Mesendoderm (in vitro differentiated cells): ENCODE measurements around the gene PTPRU.

Experiments used
- DNase-seq: peaks from one replicate; pipeline ENCODE4 v3.0.0; 2013
- H2AK5ac ChIP-seq: 2 replicates; pipeline ENCODE4 v1.6.1; 2013; ENCODE audit warnings: low read length, inconsistent platforms
- H2BK120ac ChIP-seq: 2 replicates; pipeline ENCODE4 v1.6.1; 2013; ENCODE audit warnings: low read depth, mild to moderate bottlenecking, low read length, moderate library complexity, mixed read lengths
- H2BK15ac ChIP-seq: replicated peaks from 2 replicates; pipeline ENCODE4 v1.6.1; 2013; ENCODE audit warnings: low read depth, mild to moderate bottlenecking, moderate library complexity
- H2BK5ac ChIP-seq: 2 replicates; pipeline ENCODE4 v1.6.1; 2013; ENCODE audit warnings: low read length, inconsistent platforms
- H3K18ac ChIP-seq: 2 replicates; pipeline ENCODE4 v1.6.1; 2013; ENCODE audit warnings: mild to moderate bottlenecking, low read length, mixed read lengths
- H3K23ac ChIP-seq: one replicate; pipeline ENCODE4 v1.6.1; 2013; ENCODE audit warnings: low read length
- H3K27ac ChIP-seq: 2 replicates; pipeline ENCODE4 v1.5.1; 2013; ENCODE audit warnings: low read depth, mild to moderate bottlenecking, inconsistent platforms, low read length, moderate library complexity
- H3K27me3 ChIP-seq: 2 replicates; pipeline ENCODE4 v1.6.1; 2013; ENCODE audit warnings: low read length, control low read depth, mild to moderate bottlenecking, inconsistent platforms; ENCODE audit not compliant: insufficient read depth, poor library complexity
- H3K36me3 ChIP-seq: 2 replicates; pipeline ENCODE4 v1.6.1; 2013; ENCODE audit warnings: low read length, inconsistent platforms; ENCODE audit not compliant: control insufficient read depth, insufficient read depth
- H3K4ac ChIP-seq: one replicate; pipeline ENCODE4 v1.6.1; 2013; ENCODE audit warnings: low read depth, mild to moderate bottlenecking, low read length, moderate library complexity
- H3K4me1 ChIP-seq: 2 replicates; pipeline ENCODE4 v1.6.1; 2013; ENCODE audit warnings: low read depth, low read length, inconsistent platforms; ENCODE audit not compliant: control insufficient read depth
- H3K4me2 ChIP-seq: 2 replicates; pipeline ENCODE4 v1.6.1; 2013; ENCODE audit warnings: low read length
- H3K4me3 ChIP-seq: 2 replicates; pipeline ENCODE4 v1.5.1; 2013; ENCODE audit warnings: mild to moderate bottlenecking, low read length
- H3K56ac ChIP-seq: one replicate; pipeline ENCODE4 v1.6.1; 2013; ENCODE audit warnings: low read length
- H3K79me1 ChIP-seq: 2 replicates; pipeline ENCODE4 v1.6.1; 2013; ENCODE audit warnings: low read length, inconsistent platforms
- H3K79me2 ChIP-seq: 2 replicates; pipeline ENCODE4 v1.6.1; 2013; ENCODE audit warnings: mild to moderate bottlenecking, low read length; ENCODE audit not compliant: control insufficient read depth, insufficient read depth
- H3K9ac ChIP-seq: 2 replicates; pipeline ENCODE4 v1.6.1; 2013; ENCODE audit warnings: low read length, inconsistent platforms
- H4K5ac ChIP-seq: one replicate; pipeline ENCODE4 v1.6.1; 2013; ENCODE audit warnings: low read length
- H4K8ac ChIP-seq: one replicate; pipeline ENCODE4 v1.6.1; 2013; ENCODE audit warnings: low read depth, mild to moderate bottlenecking, control low read depth, low read length, moderate library complexity
- WGBS: extraction: QIAGEN DNeasy Blood & Tissue Kit; methylation state at CpG from one replicate; pipeline ENCODE4 v1.1.7; 2013; ENCODE audit warnings: low lambda C conversion rate, missing lambda C conversion rate; ENCODE audit not compliant: insufficient coverage; ENCODE audit errors: extremely low coverage; 5-methylcytosine and 5-hydroxymethylcytosine counted together

The PTPRU gene

GRCh38 chr1:29324771-29325351 lies 88.5 kb downstream of the PTPRU start:
- Histone ChIP-seq H3K79me1 (no peaks in the 10 kb centered on the region), H3K18ac (no peak overlapping the region), H2AK5ac (no peak overlapping the region), H4K5ac (no peak overlapping the region), H4K8ac (no peak overlapping the region), H2BK120ac (no peak overlapping the region), H3K79me2 (no peaks in the 10 kb centered on the region), H3K27me3 (no peaks in the 10 kb centered on the region), H3K4me2 (no peak overlapping the region), H3K27ac (no peak overlapping the region), H2BK15ac (no peak overlapping the region), H3K4me1 (peaks cover 4% of the 10 kb centered on the region), H3K36me3 (peaks cover 3% of the 10 kb centered on the region), H2BK5ac (no peak overlapping the region), H3K4ac (no peak overlapping the region), H3K23ac (no peak overlapping the region), H3K9ac (peak overlapping the region; percentile 18), H3K56ac (peak overlapping the region; percentile 80), H3K4me3 (no peak overlapping the region)
- no CpG with 5 or more reads among the region's 19 CpGs for WGBS
- peak; percentile 100 for DNase-seq

GRCh38 chr1:29325675-29326074 lies 89.4 kb downstream of the PTPRU start:
- H3K56ac ChIP-seq: peak overlapping the region; percentile 80
- H3K9ac ChIP-seq: no peak overlapping the region
- H3K4me1 ChIP-seq: peaks cover 4% of the 10 kb centered on the region
- no peak overlapping the region for H2BK5ac ChIP-seq
- no peak overlapping the region for H3K4ac ChIP-seq
- no CpG with 5 or more reads among the region's 4 CpGs for WGBS
- no peak overlapping the region for H3K4me3 ChIP-seq
- H2BK15ac ChIP-seq: no peak overlapping the region
- H4K5ac ChIP-seq: no peak overlapping the region
- no peaks in the 10 kb centered on the region for H3K79me1 ChIP-seq
- H4K8ac ChIP-seq: no peak overlapping the region
- H3K23ac ChIP-seq: no peak overlapping the region
- no peaks in the 10 kb centered on the region for H3K79me2 ChIP-seq
- H3K4me2 ChIP-seq: no peak overlapping the region
- H2BK120ac ChIP-seq: no peak overlapping the region
- H3K27ac ChIP-seq: no peak overlapping the region
- H3K36me3 ChIP-seq: peaks cover 3% of the 10 kb centered on the region
- no peak overlapping the region for H3K18ac ChIP-seq
- H3K27me3 ChIP-seq: no peaks in the 10 kb centered on the region
- no peak for DNase-seq
- no peak overlapping the region for H2AK5ac ChIP-seq

- Histone ChIP-seq H3K79me1 (no peaks in the 10 kb centered on the region), H3K36me3 (peaks cover 3% of the 10 kb centered on the region), H3K18ac (no peak overlapping the region), H2AK5ac (no peak overlapping the region), H3K27me3 (no peaks in the 10 kb centered on the region), H4K5ac (no peak overlapping the region), H3K23ac (no peak overlapping the region), H3K79me2 (no peaks in the 10 kb centered on the region), H3K4me1 (peaks cover 4% of the 10 kb centered on the region), H2BK15ac (no peak overlapping the region), H2BK5ac (no peak overlapping the region), H3K9ac (no peak overlapping the region), H3K27ac (no peak overlapping the region), H3K4me2 (no peak overlapping the region), H3K4me3 (no peak overlapping the region), H3K56ac (no peak overlapping the region), H4K8ac (no peak overlapping the region), H2BK120ac (no peak overlapping the region), H3K4ac (no peak overlapping the region)
- no CpG with 5 or more reads among the region's 2 CpGs for WGBS
- no peak for DNase-seq
Observed at GRCh38 chr1:29326123-29326522, 89.8 kb downstream of the PTPRU start.

- H3K4ac ChIP-seq: no peak overlapping the region
Observed at GRCh38 chr1:29327223-29327935, 91.1 kb downstream of the PTPRU start.

GRCh38 chr1:29329022-29329775 lies 92.9 kb downstream of the PTPRU start:
- Histone ChIP-seq H4K8ac (no peak overlapping the region), H3K18ac (no peak overlapping the region), H2BK15ac (no peak overlapping the region), H3K4ac (no peak overlapping the region), H3K27me3 (no peaks in the 10 kb centered on the region), H3K79me2 (no peaks in the 10 kb centered on the region), H2AK5ac (no peak overlapping the region), H4K5ac (no peak overlapping the region), H3K36me3 (peaks cover 3% of the 10 kb centered on the region), H2BK5ac (no peak overlapping the region), H3K27ac (no peak overlapping the region), H3K4me2 (no peak overlapping the region), H3K9ac (no peak overlapping the region), H3K23ac (no peak overlapping the region), H3K4me3 (no peak overlapping the region), H2BK120ac (no peak overlapping the region), H3K4me1 (peaks cover 6% of the 10 kb centered on the region), H3K56ac (no peak overlapping the region), H3K79me1 (no peaks in the 10 kb centered on the region)
- DNase-seq: no peak
- WGBS: no CpG with 5 or more reads among the region's 9 CpGs

More at GRCh38 chr1:29327223-29327935, 91.1 kb downstream of the PTPRU start:
- Histone ChIP-seq H4K8ac (no peak overlapping the region), H3K27me3 (no peaks in the 10 kb centered on the region), H3K23ac (no peak overlapping the region), H4K5ac (no peak overlapping the region), H3K4me3 (no peak overlapping the region), H2BK15ac (no peak overlapping the region), H3K56ac (no peak overlapping the region), H3K36me3 (peaks cover 3% of the 10 kb centered on the region), H2BK5ac (no peak overlapping the region), H3K4me2 (no peak overlapping the region), H3K27ac (no peak overlapping the region), H3K79me1 (no peaks in the 10 kb centered on the region), H3K4me1 (peaks cover 4% of the 10 kb centered on the region), H3K79me2 (no peaks in the 10 kb centered on the region), H3K9ac (no peak overlapping the region), H3K18ac (no peak overlapping the region), H2AK5ac (no peak overlapping the region), H2BK120ac (no peak overlapping the region)
- DNase-seq: no peak
- WGBS: no CpG with 5 or more reads among the region's 9 CpGs
